ENCODE data around the gene ITSN1. TPM values are rescaled to one million over a fixed set of nuclear protein-coding genes. Genes with fewer than 3 reads are reported as not detected.

ITSN1 gene
- total RNA-seq, 3 donors from 2014 or later (not counting 1 experiment from before 2014, with no cell fraction given) = 1.5 to 5.1 (median 2.7) TPM

GRCh38 chr21:33897098-33897497, 254.8 kb downstream of the ITSN1 start:
- H3K27ac ChIP-seq (ENCODE audit: low read length) = no peak overlapping the region
- DNase-seq (no peak), ATAC-seq (no peak)
- Mint-ChIP-seq H3K36me3 (no peaks in the 10 kb centered on the region), H3K27me3 (ENCODE audit: low read depth in 2 of 2) (peaks cover 7 to 13% of the 10 kb centered on the region in 2 donors), H3K27ac (no peak overlapping the region), H3K4me1 (peaks cover 10 to 12% of the 10 kb centered on the region in 2 donors), H3K4me3 (no peak overlapping the region), H3K9me3 (no peaks in the 10 kb centered on the region)
- no peak for TF ChIP-seq CTCF (IDR thresholded peaks at IDR 0.05)
- H3K27me3 ChIP-seq (ENCODE audit: control insufficient read depth, insufficient read depth, low read length) = no peaks in the 10 kb centered on the region
- H3K9me3 ChIP-seq (ENCODE audit: control insufficient read depth, insufficient read depth, low read length) = no peaks in the 10 kb centered on the region
- intact Hi-C loops (cut with micrococcal nuclease) = no loop called here
- 94% methylated on average over 5 of the region's 5 CpGs for WGBS (ENCODE audit: insufficient coverage)
- H3K4me1 ChIP-seq (ENCODE audit: control insufficient read depth, insufficient read depth, low read length) = peaks cover 7% of the 10 kb centered on the region
- no peak overlapping the region for H3K4me3 ChIP-seq (ENCODE audit: low read length)
- H3K36me3 ChIP-seq (ENCODE audit: control insufficient read depth, insufficient read depth, low read length) = peaks cover 11% of the 10 kb centered on the region

- H3K4me1 Mint-ChIP-seq = peaks cover 10 to 12% of the 10 kb centered on the region in 2 donors
- ATAC-seq (no peak), DNase-seq (no peak)
- no peaks in the 10 kb centered on the region for H3K36me3 Mint-ChIP-seq
- TF ChIP-seq CTCF (IDR thresholded peaks at IDR 0.05) = no peak
- H3K4me3 Mint-ChIP-seq = no peak overlapping the region
- Histone ChIP-seq H3K4me3 (ENCODE audit: low read length) (no peak overlapping the region), H3K27ac (ENCODE audit: low read length) (no peak overlapping the region), H3K36me3 (ENCODE audit: control insufficient read depth, insufficient read depth, low read length) (peaks cover 17% of the 10 kb centered on the region), H3K27me3 (ENCODE audit: control insufficient read depth, insufficient read depth, low read length) (no peaks in the 10 kb centered on the region), H3K9me3 (ENCODE audit: control insufficient read depth, insufficient read depth, low read length) (no peaks in the 10 kb centered on the region), H3K4me1 (ENCODE audit: control insufficient read depth, insufficient read depth, low read length) (peaks cover 7% of the 10 kb centered on the region)
- intact Hi-C loops (cut with micrococcal nuclease) = no loop called here
- no peak overlapping the region for H3K27ac Mint-ChIP-seq
- peaks cover 7 to 13% of the 10 kb centered on the region in 2 donors for H3K27me3 Mint-ChIP-seq (ENCODE audit: low read depth in 2 of 2)
- 94% methylated on average over 3 of the region's 3 CpGs for WGBS (ENCODE audit: insufficient coverage)
- H3K9me3 Mint-ChIP-seq = no peaks in the 10 kb centered on the region
Observed at GRCh38 chr21:33897739-33898138, 255.4 kb downstream of the ITSN1 start.

DNA sequence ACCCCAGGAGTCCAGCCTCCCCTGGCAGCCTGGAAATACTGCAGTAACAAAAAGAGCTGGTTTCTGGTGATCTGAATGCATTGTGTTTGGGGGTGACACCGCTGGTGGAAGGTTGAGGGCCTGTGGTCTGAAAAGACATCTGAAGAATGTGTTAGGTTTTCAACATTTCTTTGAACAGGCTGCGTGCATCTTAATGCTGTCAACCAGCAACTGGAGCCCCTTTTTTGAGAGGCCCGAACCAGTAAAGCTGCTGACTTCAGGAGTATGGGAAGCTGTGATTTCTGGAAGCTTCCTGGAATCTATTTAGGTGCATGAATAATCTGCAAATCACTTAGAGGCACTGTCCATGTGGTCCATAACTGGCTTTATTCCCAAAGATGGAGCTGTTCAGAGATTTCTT, 256.3 kb downstream of the ITSN1 start:
- no peak overlapping the region for H3K27ac Mint-ChIP-seq

More for the DNA sequence above, 256.3 kb downstream of the ITSN1 start:
- no peak for TF ChIP-seq CTCF (IDR thresholded peaks at IDR 0.05)
- Mint-ChIP-seq H3K4me3 (no peak overlapping the region), H3K4me1 (peaks cover 10 to 12% of the 10 kb centered on the region in 2 donors), H3K27me3 (ENCODE audit: low read depth in 2 of 2) (peaks cover 5 to 13% of the 10 kb centered on the region in 2 donors), H3K36me3 (no peaks in the 10 kb centered on the region), H3K9me3 (no peaks in the 10 kb centered on the region)
- DNase-seq = no peak
- Histone ChIP-seq H3K4me3 (ENCODE audit: low read length) (no peak overlapping the region), H3K27ac (ENCODE audit: low read length) (no peak overlapping the region), H3K27me3 (ENCODE audit: control insufficient read depth, insufficient read depth, low read length) (no peaks in the 10 kb centered on the region), H3K4me1 (ENCODE audit: control insufficient read depth, insufficient read depth, low read length) (peaks cover 7% of the 10 kb centered on the region), H3K9me3 (ENCODE audit: control insufficient read depth, insufficient read depth, low read length) (no peaks in the 10 kb centered on the region), H3K36me3 (ENCODE audit: control insufficient read depth, insufficient read depth, low read length) (peaks cover 23% of the 10 kb centered on the region)
- WGBS (ENCODE audit: insufficient coverage) = 90% methylated on average over 3 of the region's 3 CpGs
- ATAC-seq = no peak
- intact Hi-C loops (cut with micrococcal nuclease) = no loop called here
